BLaER1 (cell line): ENCODE results near the gene ACSM3.
"Not testable (repeated sequence)": the region's sequence is repeated elsewhere in the genome, so short reads cannot be mapped to it uniquely, and the experiment has no call there.

Experiments used
- H3K27ac ChIP-seq: shearing (Covaris generic); formaldehyde crosslinking; 2 replicates; pipeline ENCODE4 v1.8.1; 2022
- H3K27me3 ChIP-seq: shearing (Covaris generic); formaldehyde crosslinking; 2 replicates; pipeline ENCODE4 v1.8.1; 2022
- H3K36me3 ChIP-seq: shearing (Covaris generic); formaldehyde crosslinking; 2 replicates; pipeline ENCODE4 v1.8.1; 2022
- H3K4me1 ChIP-seq: shearing (Covaris generic); formaldehyde crosslinking; 2 replicates; pipeline ENCODE4 v1.8.1; 2022
- H3K4me2 ChIP-seq: shearing (Covaris generic); formaldehyde crosslinking; 2 replicates; pipeline ENCODE4 v1.8.1; 2022
- H3K4me3 ChIP-seq: shearing (Covaris generic); formaldehyde crosslinking; 2 replicates; pipeline ENCODE4 v1.8.1; 2022
- H3K9ac ChIP-seq: shearing (Covaris generic); formaldehyde crosslinking; 2 replicates; pipeline ENCODE4 v1.8.1; 2022
- H3K9me3 ChIP-seq: shearing (Covaris generic); formaldehyde crosslinking; 2 replicates; pipeline ENCODE4 v1.8.1; 2022
- H4K20me1 ChIP-seq: shearing (Covaris generic); formaldehyde crosslinking; 2 replicates; pipeline ENCODE4 v1.8.1; 2022
- Cebpa-rat ChIP-seq: shearing (Covaris generic); IDR thresholded peaks from 2 replicates; pipeline ENCODE4 v1.8.1; 2022

The ACSM3 gene

GRCh38 chr16:20755238-20755637 is 8.6 kb upstream of the ACSM3 start:
- no peaks in the 10 kb centered on the region for H4K20me1 ChIP-seq
- no peaks in the 10 kb centered on the region for H3K9me3 ChIP-seq
- no peak for TF ChIP-seq Cebpa-rat
- H3K4me1 ChIP-seq: peaks cover 3% of the 10 kb centered on the region
- H3K27me3 ChIP-seq: no peaks in the 10 kb centered on the region
- no peaks in the 10 kb centered on the region for H3K36me3 ChIP-seq
- H3K4me2 ChIP-seq: no peak overlapping the region
- H3K9ac ChIP-seq: no peak overlapping the region
- H3K27ac ChIP-seq: no peak overlapping the region
- no peak overlapping the region for H3K4me3 ChIP-seq

- not testable (repeated sequence) for H4K20me1 ChIP-seq, H3K9ac ChIP-seq, H3K9me3 ChIP-seq, H3K4me3 ChIP-seq, H3K27me3 ChIP-seq, H3K4me2 ChIP-seq, H3K27ac ChIP-seq, H3K4me1 ChIP-seq, H3K36me3 ChIP-seq
These were observed 8.0 kb upstream of the ACSM3 start for GRCh38 chr16:20755799-20756198.

- TF ChIP-seq Cebpa-rat: no peak
These were observed 3.5 kb upstream of the ACSM3 start for GRCh38 chr16:20760346-20760745.

GRCh38 chr16:20761175-20761574 is 2.6 kb upstream of the ACSM3 start:
- Histone ChIP-seq H3K4me3 (no peak overlapping the region), H3K4me2 (no peak overlapping the region), H3K27ac (no peak overlapping the region), H3K36me3 (no peaks in the 10 kb centered on the region), H3K9me3 (peaks cover 23% of the 10 kb centered on the region), H4K20me1 (no peaks in the 10 kb centered on the region), H3K27me3 (no peaks in the 10 kb centered on the region), H3K9ac (no peak overlapping the region), H3K4me1 (peaks cover 8% of the 10 kb centered on the region)
- TF ChIP-seq Cebpa-rat: no peak

More at GRCh38 chr16:20760346-20760745, 3.5 kb upstream of the ACSM3 start:
- Histone ChIP-seq H3K4me1 (peaks cover 8% of the 10 kb centered on the region), H4K20me1 (no peaks in the 10 kb centered on the region), H3K36me3 (no peaks in the 10 kb centered on the region), H3K4me2 (peak overlapping the region; percentile 30), H3K9ac (no peak overlapping the region), H3K27me3 (no peaks in the 10 kb centered on the region), H3K9me3 (peaks cover 23% of the 10 kb centered on the region), H3K27ac (no peak overlapping the region), H3K4me3 (no peak overlapping the region)

- H3K9me3 ChIP-seq: peaks cover 23% of the 10 kb centered on the region
- no peak for TF ChIP-seq Cebpa-rat
- H3K36me3 ChIP-seq: no peaks in the 10 kb centered on the region
- peaks cover 8% of the 10 kb centered on the region for H3K4me1 ChIP-seq
- H3K27ac ChIP-seq: no peak overlapping the region
- no peaks in the 10 kb centered on the region for H3K27me3 ChIP-seq
- H4K20me1 ChIP-seq: no peaks in the 10 kb centered on the region
- H3K9ac ChIP-seq: no peak overlapping the region
- H3K4me2 ChIP-seq: no peak overlapping the region
- H3K4me3 ChIP-seq: no peak overlapping the region
These were observed 1.2 kb upstream of the ACSM3 start for GRCh38 chr16:20762404-20763123.

GRCh38 chr16:20764448-20764847 is 634 bp downstream of the ACSM3 start:
- not testable (repeated sequence) for H3K27ac ChIP-seq, H3K4me1 ChIP-seq, H3K9ac ChIP-seq

GRCh38 chr16:20765732-20766131 is 1.9 kb downstream of the ACSM3 start:
- H3K27me3 ChIP-seq: no peaks in the 10 kb centered on the region
- H3K4me3 ChIP-seq: no peak overlapping the region
- TF ChIP-seq Cebpa-rat: no peak
- no peak overlapping the region for H3K4me2 ChIP-seq
- H3K9me3 ChIP-seq: peaks cover 23% of the 10 kb centered on the region
- no peak overlapping the region for H3K9ac ChIP-seq
- H3K36me3 ChIP-seq: no peaks in the 10 kb centered on the region
- no peak overlapping the region for H3K27ac ChIP-seq
- no peaks in the 10 kb centered on the region for H4K20me1 ChIP-seq
- H3K4me1 ChIP-seq: peaks cover under 1% of the 10 kb centered on the region; the same call in 1 of the 2 replicates

More at GRCh38 chr16:20764448-20764847, 634 bp downstream of the ACSM3 start:
- not testable (repeated sequence) for H3K4me3 ChIP-seq, H4K20me1 ChIP-seq, H3K27me3 ChIP-seq, H3K4me2 ChIP-seq, H3K36me3 ChIP-seq
- peaks cover 23% of the 10 kb centered on the region for H3K9me3 ChIP-seq

- Histone ChIP-seq H3K36me3 (no peaks in the 10 kb centered on the region), H3K27ac (no peak overlapping the region), H3K27me3 (no peaks in the 10 kb centered on the region), H3K4me1 (no peaks in the 10 kb centered on the region), H3K9me3 (peaks cover 23% of the 10 kb centered on the region), H4K20me1 (no peaks in the 10 kb centered on the region), H3K4me2 (no peak overlapping the region), H3K4me3 (no peak overlapping the region), H3K9ac (no peak overlapping the region)
- no peak for TF ChIP-seq Cebpa-rat
These were observed 2.5 kb downstream of the ACSM3 start for GRCh38 chr16:20766294-20766693.

GRCh38 chr16:20767577-20767976 is 3.8 kb downstream of the ACSM3 start:
- Histone ChIP-seq H3K27me3 (no peaks in the 10 kb centered on the region), H3K4me1 (no peaks in the 10 kb centered on the region), H3K4me2 (no peak overlapping the region), H4K20me1 (no peaks in the 10 kb centered on the region), H3K9me3 (peaks cover 10% of the 10 kb centered on the region), H3K9ac (no peak overlapping the region), H3K36me3 (no peaks in the 10 kb centered on the region), H3K4me3 (no peak overlapping the region), H3K27ac (no peak overlapping the region)
- TF ChIP-seq Cebpa-rat: no peak

- Histone ChIP-seq H4K20me1 (no peaks in the 10 kb centered on the region), H3K27ac (no peak overlapping the region), H3K9me3 (peaks cover 4% of the 10 kb centered on the region; the same call in 1 of the 2 replicates), H3K4me2 (no peak overlapping the region), H3K4me3 (no peak overlapping the region), H3K4me1 (no peaks in the 10 kb centered on the region), H3K27me3 (no peaks in the 10 kb centered on the region), H3K36me3 (no peaks in the 10 kb centered on the region), H3K9ac (no peak overlapping the region)
- no peak for TF ChIP-seq Cebpa-rat
These were observed 4.3 kb downstream of the ACSM3 start for GRCh38 chr16:20768121-20768520.

- Histone ChIP-seq H3K27ac (no peak overlapping the region), H3K27me3 (no peaks in the 10 kb centered on the region), H3K9ac (no peak overlapping the region), H3K4me2 (no peak overlapping the region), H3K36me3 (no peaks in the 10 kb centered on the region), H3K4me1 (no peaks in the 10 kb centered on the region), H3K4me3 (no peak overlapping the region), H4K20me1 (no peaks in the 10 kb centered on the region), H3K9me3 (no peaks in the 10 kb centered on the region)
- no peak for TF ChIP-seq Cebpa-rat
These were observed 5.0 kb downstream of the ACSM3 start for GRCh38 chr16:20768818-20769217.
